ENCODE measurements around the gene EXOC3L1. TPM values are rescaled to one million over a fixed set of nuclear protein-coding genes. Genes with fewer than 3 reads are reported as not detected.

Gene EXOC3L1
- total and polyA plus RNA-seq, 2 of the 13 experiments (the other 11 are each of a cell fraction or from before 2014, with no cell fraction given): 0.12 TPM; not detected in 1

- TF ChIP-seq ZIK1 (CRISPR knock-in tag; IDR thresholded peaks at IDR 0.05; ENCODE audit: borderline replicate concordance, low read depth) (0 out of 2 replicates have a peak, but pooled peaks have one; percentile 17), KDM5B (CRISPR knock-in tag; IDR thresholded peaks at IDR 0.05; ENCODE audit: borderline replicate concordance) (no peak), MZF1 (CRISPR knock-in tag; IDR thresholded peaks at IDR 0.05; ENCODE audit: borderline replicate concordance) (no peak), BORCS8-MEF2B (CRISPR knock-in tag; IDR thresholded peaks at IDR 0.05) (peak; percentile 45; the same call in 1 of the 2 replicates), ZNF567 (CRISPR knock-in tag; IDR thresholded peaks at IDR 0.05; ENCODE audit: borderline replicate concordance) (no peak), ZC3H4 (CRISPR knock-in tag; IDR thresholded peaks at IDR 0.05; ENCODE audit: borderline replicate concordance) (no peak; the same call in 1 of the 2 replicates), TBX3 (IDR thresholded peaks at IDR 0.05; ENCODE audit: borderline replicate concordance) (no peak), RELA (CRISPR knock-in tag; IDR thresholded peaks at IDR 0.05) (no peak), KLF12 (CRISPR knock-in tag; IDR thresholded peaks at IDR 0.05; ENCODE audit: borderline replicate concordance) (no peak), REXO4 (CRISPR knock-in tag; IDR thresholded peaks at IDR 0.05; ENCODE audit: borderline replicate concordance) (no peak), AKNA (CRISPR knock-in tag; IDR thresholded peaks at IDR 0.05; ENCODE audit: borderline replicate concordance) (no peak), RAD21 (CRISPR knock-in tag; IDR thresholded peaks at IDR 0.05) (0 out of 2 replicates have a peak, but pooled peaks have one; percentile 24), RXRB (CRISPR knock-in tag; IDR thresholded peaks at IDR 0.05; ENCODE audit: borderline replicate concordance) (0 out of 2 replicates have a peak, but pooled peaks have one; percentile 41), TARDBP (CRISPR knock-in tag; IDR thresholded peaks at IDR 0.05) (no peak), RBM39 (IDR thresholded peaks at IDR 0.05; ENCODE audit: low read depth, low read length, poor library complexity, severe bottlenecking) (no peak), PAX8 (CRISPR knock-in tag; IDR thresholded peaks at IDR 0.05; ENCODE audit: borderline replicate concordance) (no peak), PHB2 (IDR thresholded peaks at IDR 0.05; ENCODE audit: partially characterized antibody) (no peak)
- TF ChIP-seq, protein P1, sequence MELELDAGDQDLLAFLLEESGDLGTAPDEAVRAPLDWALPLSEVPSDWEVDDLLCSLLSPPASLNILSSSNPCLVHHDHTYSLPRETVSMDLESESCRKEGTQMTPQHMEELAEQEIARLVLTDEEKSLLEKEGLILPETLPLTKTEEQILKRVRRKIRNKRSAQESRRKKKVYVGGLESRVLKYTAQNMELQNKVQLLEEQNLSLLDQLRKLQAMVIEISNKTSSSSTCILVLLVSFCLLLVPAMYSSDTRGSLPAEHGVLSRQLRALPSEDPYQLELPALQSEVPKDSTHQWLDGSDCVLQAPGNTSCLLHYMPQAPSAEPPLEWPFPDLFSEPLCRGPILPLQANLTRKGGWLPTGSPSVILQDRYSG (CRISPR knock-in tag; IDR thresholded peaks at IDR 0.05): no peak
- TF ChIP-seq, protein P2, sequence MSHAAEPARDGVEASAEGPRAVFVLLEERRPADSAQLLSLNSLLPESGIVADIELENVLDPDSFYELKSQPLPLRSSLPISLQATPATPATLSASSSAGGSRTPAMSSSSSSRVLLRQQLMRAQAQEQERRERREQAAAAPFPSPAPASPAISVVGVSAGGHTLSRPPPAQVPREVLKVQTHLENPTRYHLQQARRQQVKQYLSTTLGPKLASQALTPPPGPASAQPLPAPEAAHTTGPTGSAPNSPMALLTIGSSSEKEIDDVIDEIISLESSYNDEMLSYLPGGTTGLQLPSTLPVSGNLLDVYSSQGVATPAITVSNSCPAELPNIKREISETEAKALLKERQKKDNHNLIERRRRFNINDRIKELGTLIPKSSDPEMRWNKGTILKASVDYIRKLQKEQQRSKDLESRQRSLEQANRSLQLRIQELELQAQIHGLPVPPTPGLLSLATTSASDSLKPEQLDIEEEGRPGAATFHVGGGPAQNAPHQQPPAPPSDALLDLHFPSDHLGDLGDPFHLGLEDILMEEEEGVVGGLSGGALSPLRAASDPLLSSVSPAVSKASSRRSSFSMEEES (CRISPR knock-in tag; IDR thresholded peaks at IDR 0.05): no peak
- TF ChIP-seq, protein P3, sequence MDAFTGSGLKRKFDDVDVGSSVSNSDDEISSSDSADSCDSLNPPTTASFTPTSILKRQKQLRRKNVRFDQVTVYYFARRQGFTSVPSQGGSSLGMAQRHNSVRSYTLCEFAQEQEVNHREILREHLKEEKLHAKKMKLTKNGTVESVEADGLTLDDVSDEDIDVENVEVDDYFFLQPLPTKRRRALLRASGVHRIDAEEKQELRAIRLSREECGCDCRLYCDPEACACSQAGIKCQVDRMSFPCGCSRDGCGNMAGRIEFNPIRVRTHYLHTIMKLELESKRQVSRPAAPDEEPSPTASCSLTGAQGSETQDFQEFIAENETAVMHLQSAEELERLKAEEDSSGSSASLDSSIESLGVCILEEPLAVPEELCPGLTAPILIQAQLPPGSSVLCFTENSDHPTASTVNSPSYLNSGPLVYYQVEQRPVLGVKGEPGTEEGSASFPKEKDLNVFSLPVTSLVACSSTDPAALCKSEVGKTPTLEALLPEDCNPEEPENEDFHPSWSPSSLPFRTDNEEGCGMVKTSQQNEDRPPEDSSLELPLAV (CRISPR knock-in tag; conservative IDR thresholded peaks at IDR 0.05; ENCODE audit: low read depth): no peak
Measured at GRCh38 chr16:67207249-67208091, 17.5 kb upstream of the EXOC3L1 start (continued).

Measured in HepG2 (cell line).